ENCODE results near the gene HOXB13.
A peak's percentile ranks its signal among the peaks of the same experiment; 100 is the strongest.
"Not testable (repeated sequence)": the region's sequence is repeated elsewhere in the genome, so short reads cannot be mapped to it uniquely, and the experiment has no call there.

The HOXB13 gene

DNA sequence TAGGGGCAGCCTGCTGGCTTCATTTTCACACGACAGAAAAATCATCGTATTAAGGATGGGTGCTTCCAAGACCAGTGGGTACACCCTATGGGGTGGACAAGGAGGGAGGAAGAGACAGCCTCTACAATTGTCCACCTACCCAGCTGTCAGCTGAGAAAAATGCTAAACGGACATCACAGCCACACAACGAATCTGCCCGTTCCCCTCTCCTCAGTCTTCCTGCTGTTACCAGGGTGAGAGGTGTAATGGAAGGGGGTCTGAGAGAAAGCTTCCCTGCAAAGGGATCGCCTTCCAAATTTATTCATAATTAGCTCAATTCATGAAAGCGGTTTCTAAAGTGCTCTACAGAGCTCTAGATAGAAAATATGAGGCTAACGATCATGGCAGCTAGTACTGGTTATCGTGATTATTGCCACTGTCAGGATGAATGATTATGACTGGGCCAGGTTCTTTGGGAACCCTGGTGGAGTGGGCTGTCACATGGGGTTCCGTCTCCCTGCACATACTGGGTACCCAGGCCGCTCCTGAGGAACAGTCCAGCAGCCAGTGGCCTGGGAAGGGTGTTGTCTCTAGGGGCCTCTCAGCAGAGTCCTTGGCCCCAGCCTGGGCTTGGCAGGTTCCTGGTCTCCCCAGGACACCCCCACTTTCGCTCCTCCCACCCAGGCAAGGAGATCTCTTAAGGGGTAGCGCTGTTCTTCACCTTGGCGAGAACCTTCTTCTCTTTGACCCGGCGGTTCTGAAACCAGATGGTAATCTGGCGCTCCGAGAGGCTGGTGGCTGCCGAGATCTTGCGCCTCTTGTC lies 2.2 kb downstream of the HOXB13 start:
- no peak for DNase-seq (ENCODE audit: low spot score)

DNA sequence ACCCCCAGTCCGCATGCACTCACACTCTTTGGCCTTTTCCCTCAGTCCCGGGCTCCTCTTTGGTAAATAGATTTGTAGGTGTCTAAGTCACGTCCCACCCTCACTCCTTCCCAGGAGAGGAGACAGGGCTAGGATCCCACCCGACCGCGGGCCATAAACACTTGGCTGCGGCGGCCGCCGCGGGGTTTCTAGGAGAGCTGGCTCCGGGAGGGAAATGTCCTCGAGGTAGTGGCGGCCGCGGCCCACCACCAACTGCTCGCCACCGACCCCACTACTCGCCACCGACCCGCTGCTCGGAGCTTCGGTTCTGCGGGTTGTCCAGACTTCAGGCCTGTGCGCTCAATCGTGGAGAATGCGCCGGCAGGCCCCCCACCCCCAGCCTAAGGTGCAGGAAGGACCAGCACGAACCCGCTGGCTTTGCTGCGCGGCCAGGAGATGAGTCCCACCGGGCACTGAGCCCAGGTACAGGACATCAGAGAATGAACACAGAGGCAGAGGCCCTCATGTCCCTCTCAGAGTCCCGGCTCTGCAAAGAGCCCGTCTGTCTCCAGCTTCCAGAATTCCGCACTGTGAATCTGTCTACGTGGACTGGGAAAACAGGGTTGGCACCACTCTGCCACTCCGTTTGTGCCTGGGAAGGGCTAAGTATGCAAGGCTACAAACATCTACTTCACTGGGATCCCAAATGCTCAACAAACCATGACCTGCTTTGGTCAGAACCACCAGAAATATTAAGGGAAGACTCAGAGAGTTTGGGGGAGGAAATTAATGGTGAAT lies 3.1 kb downstream of the HOXB13 start:
- no peak for DNase-seq (ENCODE audit: low spot score)

DNA sequence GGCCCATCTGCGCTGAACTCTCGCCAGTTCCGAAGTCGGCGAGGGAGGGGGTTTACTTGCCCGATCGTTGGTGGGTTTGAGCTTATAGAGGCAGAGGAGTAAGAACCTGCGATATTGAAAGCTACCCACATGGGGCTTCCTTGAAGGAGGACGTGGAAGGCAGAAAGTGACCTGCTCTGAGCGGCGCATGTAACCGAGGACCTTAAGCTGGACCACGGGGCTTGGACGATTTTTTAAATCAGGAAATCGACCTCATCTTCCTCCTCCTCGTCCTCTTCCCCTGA lies 3.6 kb downstream of the HOXB13 start:
- no peak for DNase-seq (ENCODE audit: low spot score)

DNA sequence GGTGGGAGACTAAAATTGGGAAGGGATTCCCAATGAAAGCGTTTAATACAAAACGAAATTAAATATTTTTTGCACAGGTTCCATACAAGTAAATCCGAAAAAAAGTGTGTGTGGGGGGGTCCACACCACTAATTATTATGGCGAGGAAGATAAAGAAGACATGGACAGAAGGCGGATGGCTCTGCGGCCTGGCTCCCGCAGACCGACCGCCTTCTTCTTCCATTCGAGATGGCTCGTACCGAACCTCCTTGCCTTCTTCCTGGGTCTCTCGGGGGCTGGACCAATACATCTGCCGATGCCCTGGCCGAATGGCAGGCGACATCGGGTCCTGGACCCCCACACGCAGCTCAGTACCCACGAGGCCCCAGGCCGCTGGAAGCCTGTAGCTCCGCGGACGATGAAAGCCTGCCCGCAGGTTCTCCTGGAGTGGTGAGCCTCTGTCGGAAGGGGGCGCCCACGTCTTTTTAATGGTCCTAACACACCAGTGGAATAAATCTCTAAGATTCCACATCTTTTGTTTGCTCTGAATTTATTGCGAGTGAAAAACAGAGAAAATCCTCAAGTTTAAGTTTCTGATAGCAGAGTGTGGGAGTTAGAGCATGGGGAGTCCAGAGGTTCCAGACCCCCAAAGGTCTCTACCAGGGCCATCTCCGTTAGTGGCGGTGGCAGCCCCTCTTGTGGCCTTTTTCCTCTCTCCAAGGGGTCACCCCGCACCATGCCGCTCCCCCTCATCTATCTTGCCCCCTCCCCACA lies 4.1 kb downstream of the HOXB13 start:
- peak; percentile 76 for DNase-seq (ENCODE audit: low spot score)

DNA sequence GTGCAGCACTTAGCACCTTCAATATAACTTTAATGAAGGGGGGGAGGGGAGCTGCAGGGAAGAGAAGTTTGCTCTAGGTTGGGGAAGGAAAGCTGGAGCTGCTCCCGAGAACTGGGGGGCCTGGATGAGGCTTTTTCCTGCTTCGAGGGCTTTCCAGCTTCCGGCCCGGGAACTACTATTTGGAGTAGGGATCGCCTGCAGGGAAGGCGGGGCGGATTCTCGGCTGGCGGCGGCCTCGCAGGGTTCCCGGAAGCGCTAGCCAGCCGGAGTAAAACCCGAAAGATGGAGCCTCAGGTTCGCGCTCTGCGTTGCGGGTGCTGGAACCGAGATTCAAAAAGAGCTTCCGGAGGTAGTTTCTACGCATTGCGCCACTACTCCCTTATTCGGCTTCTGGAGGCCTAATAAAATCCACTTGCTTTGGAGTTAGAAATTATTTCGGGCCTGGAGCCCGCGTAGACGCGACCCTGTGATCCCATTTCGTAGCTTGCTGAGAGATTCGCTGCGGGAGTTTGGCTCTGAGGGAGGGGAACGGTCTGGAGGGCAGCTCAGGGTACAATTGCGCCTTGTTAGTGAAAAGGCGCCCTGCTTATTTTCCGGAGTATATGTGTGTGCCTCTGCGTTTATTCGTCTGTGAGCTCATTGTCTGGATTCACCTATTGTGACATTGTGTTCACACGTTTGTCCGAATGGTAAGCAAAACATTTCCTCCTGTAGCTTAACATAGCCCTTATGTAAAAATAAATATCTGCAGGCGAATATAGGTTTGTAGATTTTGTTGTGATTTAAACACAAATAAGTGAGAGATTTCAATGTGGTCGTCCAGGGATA lies 4.9 kb downstream of the HOXB13 start:
- DNase-seq (ENCODE audit: low spot score) = peak; percentile 47

DNA sequence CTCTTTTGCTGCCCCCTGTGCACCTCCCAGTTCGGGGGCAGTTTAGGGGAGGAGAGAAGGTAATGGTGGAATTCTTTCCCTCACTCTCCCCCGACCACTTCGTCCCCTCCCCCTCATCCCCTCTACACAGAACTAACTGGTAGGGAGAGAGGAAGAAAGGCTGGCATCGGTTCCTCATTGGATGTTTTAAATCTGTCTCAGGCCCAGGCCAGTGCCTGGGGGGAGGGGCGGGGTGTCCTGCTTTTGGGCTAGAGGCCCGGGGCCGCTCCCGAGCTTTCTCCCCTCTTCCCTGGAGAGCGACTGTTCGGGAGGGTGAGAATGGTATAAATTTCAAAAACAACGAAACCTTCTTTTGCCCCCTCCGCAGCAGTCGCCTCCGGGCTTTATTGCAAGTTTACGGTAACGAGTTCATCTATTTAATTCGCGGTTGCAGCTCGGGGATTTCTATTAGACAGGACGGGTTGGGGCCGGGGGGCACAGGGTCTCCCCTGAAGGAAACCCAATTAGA lies 5.6 kb downstream of the HOXB13 start, which contains the start of gene PRAC2:
PRAC2 (plus strand) TSS at position 271 of the 508 bp plus-strand sequence. CDS start 1,226 bp downstream, outside the sequence.
- no peak for DNase-seq (ENCODE audit: low spot score)

DNA sequence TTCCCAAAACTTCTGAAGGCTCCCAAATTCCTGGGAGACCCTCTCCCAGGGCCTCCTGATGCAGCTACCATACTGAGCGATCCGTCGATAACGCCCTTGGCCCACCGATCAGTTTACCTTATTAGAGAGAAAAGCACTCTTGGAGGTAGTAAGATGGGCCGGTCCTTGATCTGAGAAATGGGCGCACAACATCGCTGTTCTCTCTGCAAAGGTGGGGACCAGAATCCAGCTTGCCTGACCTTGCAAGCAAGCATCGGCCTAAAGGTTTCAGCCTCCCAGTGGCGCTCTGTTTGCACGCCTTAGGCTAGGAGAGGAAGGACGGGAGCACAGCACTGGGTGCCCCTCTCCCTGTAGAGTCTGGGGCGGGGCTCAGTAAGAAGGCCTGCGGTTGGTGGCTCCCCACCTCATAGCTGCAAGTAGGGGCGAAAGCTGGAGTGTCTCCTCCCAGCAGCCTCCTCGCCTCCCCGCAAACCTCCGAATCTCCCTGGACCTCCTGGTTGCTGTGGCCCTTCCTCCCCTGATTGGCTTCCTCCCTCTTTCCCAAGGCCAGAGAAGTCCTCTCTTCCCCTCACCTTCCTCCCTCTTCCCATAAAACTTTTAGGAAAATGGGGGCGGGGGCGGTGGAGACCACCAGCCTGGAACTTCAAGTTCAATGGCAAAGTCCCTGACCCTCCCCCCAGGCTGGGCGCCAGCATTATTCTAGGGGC lies 6.2 kb downstream of the HOXB13 start, which contains the start of gene PRAC1:
PRAC1 (minus strand) TSS at position 318 of the 707 bp plus-strand sequence; CDS start at position 192, 126 bp downstream.
- no peak for DNase-seq (ENCODE audit: low spot score)

DNA sequence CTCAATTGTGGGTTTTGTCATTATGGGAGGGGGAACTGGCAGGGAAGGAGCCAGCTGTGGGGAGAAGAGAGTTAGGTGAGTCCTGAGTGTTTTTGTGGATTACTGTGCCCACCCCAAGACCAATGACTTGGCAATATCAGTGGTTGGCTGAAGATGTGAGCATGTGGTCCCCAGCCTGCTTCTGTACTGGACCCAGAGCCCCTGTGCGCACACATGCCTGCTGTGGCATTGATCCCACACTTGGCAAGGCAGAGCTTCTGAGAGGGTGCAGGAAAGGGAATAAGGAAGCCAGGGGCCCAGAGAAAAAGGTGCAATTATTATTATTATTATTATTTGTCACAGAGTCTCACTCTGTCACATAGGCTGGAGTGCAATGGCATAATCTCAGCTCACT lies 7.5 kb downstream of the HOXB13 start:
- no peak for DNase-seq (ENCODE audit: low spot score)

DNA sequence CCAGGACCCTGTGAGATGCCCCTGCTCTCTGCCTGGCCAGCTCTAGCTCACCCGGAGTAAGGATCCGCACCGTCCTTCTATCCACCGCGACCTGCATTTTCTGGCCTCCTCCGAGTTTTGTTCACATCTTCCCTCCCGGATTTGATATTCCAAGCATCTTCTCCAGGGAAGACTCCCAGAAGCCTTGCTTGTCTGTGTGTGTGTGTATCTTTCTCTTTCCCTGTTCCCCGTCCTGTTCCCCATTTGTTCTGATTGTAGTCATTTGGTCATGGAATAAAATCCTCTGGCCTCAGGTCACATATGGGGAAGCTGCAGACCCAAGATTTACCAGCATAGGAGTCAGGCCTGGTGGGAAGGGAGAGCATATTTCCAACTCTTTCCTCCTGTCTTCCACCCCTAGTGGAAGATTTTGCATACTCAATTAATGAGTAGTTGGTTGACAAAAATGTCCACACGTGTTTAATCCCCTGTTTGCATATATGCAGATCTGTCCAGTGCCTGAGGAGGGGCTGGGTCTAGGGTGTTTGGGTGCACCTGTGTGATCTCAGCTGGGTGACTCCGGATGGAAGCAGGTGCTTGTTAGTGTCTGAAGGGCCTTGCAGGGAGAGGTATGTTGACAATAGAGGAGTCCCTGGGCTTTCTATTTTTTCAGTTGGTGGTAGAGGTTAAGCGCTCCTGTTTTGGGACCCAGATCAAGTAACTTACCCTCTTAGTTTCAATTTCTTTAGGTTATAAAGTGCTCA lies 8.1 kb downstream of the HOXB13 start:
- no peak for DNase-seq (ENCODE audit: low spot score)

DNA sequence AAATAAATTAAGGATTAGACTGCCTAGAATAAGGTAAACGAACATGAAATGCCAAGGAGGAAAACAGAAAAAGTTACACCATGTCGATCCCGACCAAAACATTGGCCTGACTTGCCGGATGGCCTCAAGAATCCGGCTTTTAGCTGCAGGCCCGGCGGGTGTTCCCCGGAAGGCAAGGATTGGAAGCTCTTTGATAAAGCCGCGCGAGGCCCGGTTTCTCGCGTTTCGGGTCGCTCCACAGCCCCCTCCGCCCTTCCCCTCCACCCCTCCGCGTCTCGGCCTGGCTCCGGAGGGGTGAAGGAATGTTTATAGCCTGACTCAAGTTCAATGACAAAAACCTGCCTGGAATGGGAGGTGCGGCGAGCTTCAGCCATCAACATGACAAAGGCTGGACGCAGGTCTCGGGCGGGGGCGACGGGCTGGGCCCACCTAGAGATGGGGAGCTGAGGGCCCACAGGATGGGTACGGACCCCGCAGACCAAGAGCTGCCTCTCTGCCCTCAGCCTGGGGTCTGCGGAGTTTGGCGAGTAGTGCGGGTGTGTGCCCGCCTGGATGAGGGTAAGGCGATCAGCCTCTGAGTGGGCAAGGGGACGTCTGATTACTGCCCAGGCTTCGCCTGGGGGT lies 8.8 kb downstream of the HOXB13 start:
- DNase-seq (ENCODE audit: low spot score) = peak; percentile 74

DNA sequence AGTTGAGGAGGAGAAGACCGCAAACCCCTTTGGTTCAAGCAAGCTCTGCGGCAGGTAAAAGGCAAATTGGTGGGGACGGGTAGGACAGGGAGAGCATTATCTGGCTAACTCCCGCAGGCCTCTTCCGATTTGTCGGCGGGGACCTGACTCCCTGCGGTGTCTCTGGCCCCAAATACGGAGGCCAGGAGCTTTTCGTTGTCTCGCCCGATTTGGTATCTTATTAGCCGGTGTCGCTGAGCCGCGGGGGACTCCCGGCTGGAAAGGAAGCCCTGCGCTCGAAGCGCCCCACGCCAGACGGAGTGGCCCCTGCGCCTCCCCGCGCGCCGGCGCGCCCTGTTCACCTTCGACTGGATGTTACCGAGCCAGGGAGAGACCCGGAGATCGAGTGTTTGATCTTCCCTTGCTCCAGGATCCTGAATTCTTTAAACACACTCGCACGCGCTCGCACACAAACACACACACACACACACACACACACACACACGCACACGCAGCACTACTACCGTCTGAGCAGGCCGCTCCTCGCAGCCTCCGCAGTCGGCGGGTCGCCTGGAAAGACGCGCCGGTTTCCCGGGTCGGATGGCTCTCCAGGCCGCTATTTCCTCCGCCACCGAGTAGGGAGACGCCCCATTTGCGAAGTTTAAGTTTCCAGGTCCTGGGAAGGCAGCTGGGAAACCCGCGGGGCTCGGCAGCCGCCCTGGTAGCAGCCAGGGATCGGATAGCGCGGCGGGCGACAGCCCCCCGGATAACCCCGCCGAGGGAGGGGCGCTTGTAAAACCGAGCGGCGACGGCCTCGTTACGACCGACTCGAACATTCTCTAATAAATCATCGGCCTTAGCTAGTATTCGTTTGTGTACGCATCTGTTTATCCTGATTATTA lies 9.5 kb downstream of the HOXB13 start:
- peak; percentile 32 for DNase-seq (ENCODE audit: low spot score)

DNA sequence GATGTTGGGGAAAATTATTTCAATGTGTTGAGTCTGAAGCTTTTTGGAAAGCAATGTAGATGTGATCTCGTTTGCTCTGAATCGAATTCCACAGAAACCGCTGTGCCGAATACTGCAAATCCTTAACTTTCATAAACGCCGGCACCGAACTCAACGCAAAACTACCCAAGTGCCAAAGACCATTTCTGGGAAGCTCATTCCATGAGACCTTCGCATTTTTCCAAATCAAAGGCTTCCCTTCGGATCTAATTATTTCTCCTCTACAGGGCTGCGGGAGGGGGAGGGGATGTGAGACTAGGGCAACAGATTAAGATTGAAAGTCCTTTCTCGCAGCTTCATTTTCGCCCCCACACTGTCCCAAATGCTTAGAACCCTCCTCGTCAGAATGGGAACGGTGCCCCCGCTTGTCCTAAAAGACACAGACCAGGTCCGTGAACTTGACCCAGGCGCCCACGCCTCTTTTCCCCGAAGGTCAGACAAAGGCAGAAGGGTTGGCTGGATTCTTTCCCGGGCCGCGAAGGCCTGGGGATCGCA lies 10.3 kb downstream of the HOXB13 start:
- DNase-seq (ENCODE audit: low spot score) = peak; percentile 8

DNA sequence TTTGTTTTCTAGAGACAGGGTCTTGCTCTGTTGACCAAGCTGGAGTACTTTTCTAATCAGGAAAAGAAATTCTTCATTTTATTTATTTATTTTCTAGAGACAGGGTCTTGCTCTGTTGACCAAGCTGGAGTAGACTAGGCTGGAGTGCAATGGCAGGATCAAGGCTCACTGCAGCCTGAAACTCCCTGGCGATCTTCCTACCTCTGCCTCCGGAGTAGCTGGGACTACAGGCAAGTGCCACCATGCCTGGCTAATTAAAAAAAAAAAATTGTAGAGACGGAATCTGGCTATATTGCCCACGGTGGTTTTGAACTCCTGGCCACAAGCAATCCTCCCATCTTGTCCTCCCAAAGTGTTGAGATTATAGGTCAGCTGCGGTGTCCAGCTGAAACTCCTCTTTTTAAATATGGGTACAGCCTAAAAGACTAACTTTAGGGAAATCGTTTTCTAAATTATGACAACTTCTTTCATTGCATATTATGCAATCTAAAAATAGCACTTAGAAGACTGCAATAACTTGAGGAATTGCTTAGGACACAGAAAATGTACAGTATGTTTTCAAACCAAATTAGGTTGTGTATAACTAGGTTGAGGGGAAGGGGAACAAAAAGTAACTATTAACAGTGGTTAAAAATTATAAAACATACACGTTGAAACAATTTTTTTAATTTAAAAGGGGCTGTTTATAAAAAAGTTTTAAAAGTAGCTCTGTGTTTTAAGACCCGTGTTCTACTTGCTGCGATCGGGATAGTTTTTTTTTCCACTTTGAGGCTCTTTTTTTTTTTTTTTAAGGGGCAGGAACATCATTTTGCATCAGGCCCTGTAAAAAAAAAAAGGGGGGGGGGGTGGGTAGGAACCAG lies 11.0 kb downstream of the HOXB13 start:
- DNase-seq (ENCODE audit: low spot score) = no peak

DNA sequence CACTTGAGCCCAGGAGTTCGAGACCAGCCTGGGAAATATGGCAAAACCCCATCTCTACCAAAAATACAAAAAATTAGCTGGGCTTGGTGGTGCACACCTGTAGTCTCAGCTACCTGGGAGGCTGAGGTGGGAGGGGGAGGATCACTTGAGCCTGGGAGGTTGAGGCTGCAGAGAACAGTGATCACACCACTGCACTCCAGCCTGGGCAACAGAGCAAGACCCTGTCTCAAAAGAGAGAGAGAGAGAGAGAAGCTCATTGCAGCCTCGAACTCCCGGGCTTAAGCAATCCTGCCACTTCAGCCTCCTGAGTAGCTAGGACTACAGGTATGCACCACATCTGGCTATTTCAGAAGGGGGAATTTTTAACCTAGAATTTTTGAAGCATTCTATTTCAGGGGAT lies 12.0 kb downstream of the HOXB13 start:
- not testable (repeated sequence) for DNase-seq (ENCODE audit: low spot score)

DNA sequence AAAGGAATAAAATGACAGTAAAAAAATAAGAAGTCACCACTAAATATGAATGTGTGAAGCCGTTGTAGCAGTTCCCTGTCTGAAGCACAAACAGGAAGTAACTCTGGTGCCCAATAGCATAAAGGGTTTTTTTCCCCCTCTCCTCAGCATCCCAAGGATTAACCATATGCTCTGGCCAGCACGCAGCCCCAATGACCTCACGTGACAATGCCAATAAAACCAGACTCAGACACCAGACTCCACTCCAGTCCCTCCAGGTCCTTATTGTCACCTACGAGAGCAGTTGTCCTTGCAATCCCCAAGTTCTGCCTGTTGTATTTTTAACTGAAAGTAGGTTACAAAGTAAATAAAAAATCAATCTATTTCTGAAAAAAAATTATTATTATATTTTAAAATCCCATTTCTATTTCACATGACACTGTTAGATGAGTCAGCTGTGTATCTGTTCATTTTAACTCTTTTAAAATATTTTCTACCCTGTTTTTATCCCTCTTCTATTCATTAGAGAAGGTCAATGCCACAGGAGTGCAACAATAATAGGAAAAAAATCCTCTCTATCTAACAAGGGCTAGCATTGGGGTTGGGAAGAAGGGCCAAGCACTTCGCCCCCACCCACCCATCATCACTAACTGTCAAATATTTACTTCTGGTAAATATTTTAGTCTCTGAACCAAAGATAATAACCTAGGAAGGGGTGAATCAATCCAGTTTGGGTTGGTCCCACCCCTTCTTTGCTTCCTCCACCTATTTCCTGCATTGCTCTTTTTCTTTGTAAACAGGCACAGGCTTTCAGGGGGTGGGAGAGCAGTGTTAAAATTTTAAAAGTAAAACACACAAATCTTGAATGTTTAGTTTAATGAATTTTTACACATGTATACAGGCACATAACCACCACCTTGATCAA lies 12.8 kb downstream of the HOXB13 start:
- no peak for DNase-seq (ENCODE audit: low spot score)

DNA sequence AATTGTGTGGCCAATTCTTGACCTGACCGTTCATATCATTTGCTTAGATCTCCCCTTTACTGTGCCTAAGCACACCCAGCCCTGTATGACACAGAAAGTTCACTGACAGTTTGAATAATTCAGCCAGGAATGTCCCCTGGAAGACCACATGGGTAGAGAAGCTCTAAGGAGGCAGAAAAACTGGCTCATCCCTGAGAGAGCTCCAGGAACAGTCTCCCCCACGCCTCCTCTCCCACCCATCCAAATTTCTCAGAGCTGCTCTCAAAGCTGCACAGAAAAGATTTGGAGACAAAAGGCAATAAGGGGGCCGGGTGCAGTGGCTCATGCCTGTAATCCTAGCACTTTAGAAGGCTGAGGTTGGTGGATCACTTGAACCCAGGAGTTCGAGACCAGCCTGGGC lies 17.4 kb downstream of the HOXB13 start:
- no peak for DNase-seq (ENCODE audit: low spot score)
